Glomerular visceral epithelial cell (primary cell): ENCODE measurements around the gene ELK4.

Experiments used
- DNase-seq: peaks from one replicate; pipeline ENCODE4 v3.0.0-alpha.2; 2016; ENCODE audit errors: extremely low spot score

ELK4 gene

GRCh38 chr1:205596876-205597275 lies 34.9 kb downstream of the ELK4 start:
- no peak for DNase-seq

- DNase-seq = no peak
Observed at GRCh38 chr1:205595861-205596260, 36.0 kb downstream of the ELK4 start.

GRCh38 chr1:205595435-205595834 lies 36.4 kb downstream of the ELK4 start:
- no peak for DNase-seq

GRCh38 chr1:205594846-205595245 lies 37.0 kb downstream of the ELK4 start:
- no peak for DNase-seq

GRCh38 chr1:205593967-205594366 lies 37.8 kb downstream of the ELK4 start:
- DNase-seq = no peak

- DNase-seq = no peak
Observed at GRCh38 chr1:205593532-205593931, 38.3 kb downstream of the ELK4 start.

GRCh38 chr1:205592443-205593003 lies 39.3 kb downstream of the ELK4 start:
- no peak for DNase-seq

GRCh38 chr1:205591522-205592351 lies 40.1 kb downstream of the ELK4 start:
- peak; percentile 86 for DNase-seq

GRCh38 chr1:205590777-205591513 lies 40.9 kb downstream of the ELK4 start:
- no peak for DNase-seq

GRCh38 chr1:205590457-205590768 lies 41.4 kb downstream of the ELK4 start:
- no peak for DNase-seq

- DNase-seq = no peak
Observed at GRCh38 chr1:205589618-205590456, 42.0 kb downstream of the ELK4 start.

- no peak for DNase-seq
Observed at GRCh38 chr1:205589046-205589445, 42.8 kb downstream of the ELK4 start.

- no peak for DNase-seq
Observed at GRCh38 chr1:205588636-205589035, 43.2 kb downstream of the ELK4 start.

- DNase-seq = no peak
Observed at GRCh38 chr1:205587581-205587980, 44.2 kb downstream of the ELK4 start.

GRCh38 chr1:205585835-205586785 lies 45.7 kb downstream of the ELK4 start:
- DNase-seq = no peak

GRCh38 chr1:205585169-205585834 lies 46.5 kb downstream of the ELK4 start:
- no peak for DNase-seq

GRCh38 chr1:205584732-205585131 lies 47.1 kb downstream of the ELK4 start:
- DNase-seq = no peak

- no peak for DNase-seq
Observed at GRCh38 chr1:205583461-205584130, 48.2 kb downstream of the ELK4 start.

- no peak for DNase-seq
Observed at GRCh38 chr1:205582471-205583291, 49.1 kb downstream of the ELK4 start.
